Memory B cell (primary cell): Measurements from ENCODE around the gene ENOPH1.
"Not testable (repeated sequence)": the region's sequence is repeated elsewhere in the genome, so short reads cannot be mapped to it uniquely, and the experiment has no call there.

Experiments
- ATAC-seq: fragments of 150-1000 bp; cut with Tn5 transposase; 2 replicates; pipeline ENCODE4 v1.10.0; 2021; ENCODE audit warnings: low read depth, mild to moderate bottlenecking, moderate library complexity
- DNase-seq, 2 donors: peaks; one replicate each; pipeline ENCODE4 v3.0.0; 2022; ENCODE audit warnings: low spot score in 2 of 2
- H3K27ac Mint-ChIP-seq: one replicate; pipeline ENCODE4 v1.8.0; 2022; ENCODE audit warnings: mild to moderate bottlenecking, moderate library complexity, mixed read lengths
- H3K27me3 Mint-ChIP-seq: one replicate; pipeline ENCODE4 v1.8.0; 2022; ENCODE audit warnings: mixed read lengths
- H3K36me3 Mint-ChIP-seq: one replicate; pipeline ENCODE4 v1.8.0; 2022; ENCODE audit warnings: mild to moderate bottlenecking, mixed read lengths
- H3K4me1 Mint-ChIP-seq: one replicate; pipeline ENCODE4 v1.8.0; 2022; ENCODE audit warnings: mixed read lengths
- H3K4me3 Mint-ChIP-seq: one replicate; pipeline ENCODE4 v1.8.0; 2022; ENCODE audit warnings: mild to moderate bottlenecking, moderate library complexity, mixed read lengths
- H3K9me3 Mint-ChIP-seq: one replicate; pipeline ENCODE4 v1.8.0; 2022; ENCODE audit warnings: mixed read lengths

ENOPH1 gene

DNA sequence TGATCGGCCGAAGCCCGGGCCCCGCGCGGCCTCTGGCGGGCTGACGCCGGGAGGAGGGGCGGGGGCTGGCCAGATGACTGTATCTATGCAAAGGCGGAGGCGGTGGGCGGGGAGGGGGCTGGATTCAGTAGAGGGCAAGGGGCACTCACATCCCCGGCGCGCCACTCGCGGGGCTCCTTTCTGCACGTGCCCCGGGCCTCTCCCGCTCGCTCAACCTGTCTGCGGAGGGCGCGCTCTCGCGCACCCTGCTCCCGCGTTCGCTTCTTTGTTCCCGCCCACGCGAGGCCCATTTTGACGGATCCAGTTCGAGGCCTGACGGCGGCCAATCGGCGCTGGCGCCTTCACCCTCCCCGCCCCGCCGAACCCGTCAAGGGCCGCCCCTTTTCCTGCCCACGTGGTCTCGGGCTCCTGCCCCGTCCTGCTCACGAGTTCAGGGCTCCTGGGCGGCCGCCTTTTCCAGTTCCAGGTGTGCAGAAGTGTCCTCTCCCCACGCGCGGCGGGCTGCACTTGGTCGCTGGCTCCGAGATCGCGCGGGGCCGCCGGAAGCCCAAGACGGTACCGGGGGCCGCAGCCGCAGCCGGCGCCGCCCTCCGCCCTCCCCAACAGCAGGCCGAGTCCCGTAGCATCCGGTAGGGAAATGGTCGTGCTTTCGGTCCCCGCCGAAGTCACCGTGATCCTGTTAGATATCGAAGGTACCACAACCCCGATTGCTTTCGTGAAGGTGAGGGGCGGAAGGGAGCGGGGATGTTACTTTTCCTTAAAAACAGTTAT lies at the start of gene ENOPH1, which contains the start of gene HNRNPDL:
Gene ENOPH1 (plus strand): TSS at position 398 of the 771 bp plus-strand sequence. CDS start 240 bp downstream, at position 638.
Gene HNRNPDL (minus strand): TSS at position 270 of the 771 bp plus-strand sequence. CDS start 772 bp downstream, outside the sequence.
- Mint-ChIP-seq H3K36me3 (peaks cover 17% of the 10 kb centered on the region), H3K27ac (peak within 1 kb of the TSS; percentile 96), H3K4me3 (peak within 1 kb of the TSS; percentile 98), H3K9me3 (no peaks in the 10 kb centered on the region), H3K4me1 (peaks cover 22% of the 10 kb centered on the region), H3K27me3 (no peaks in the 10 kb centered on the region)
- ATAC-seq (peak; percentile 69), DNase-seq (peak; percentile 94 to 95)

GRCh38 chr4:82380831-82381230 lies 49.6 kb upstream of the ENOPH1 start:
- H3K4me3 Mint-ChIP-seq, result no peak overlapping the region
- peaks cover 12% of the 10 kb centered on the region for H3K4me1 Mint-ChIP-seq
- H3K27ac Mint-ChIP-seq, result no peak overlapping the region
- ATAC-seq (no peak), DNase-seq (no peak)
- H3K27me3 Mint-ChIP-seq, result peaks cover 2% of the 10 kb centered on the region
- peaks cover 3% of the 10 kb centered on the region for H3K9me3 Mint-ChIP-seq
- peaks cover 9% of the 10 kb centered on the region for H3K36me3 Mint-ChIP-seq

DNA sequence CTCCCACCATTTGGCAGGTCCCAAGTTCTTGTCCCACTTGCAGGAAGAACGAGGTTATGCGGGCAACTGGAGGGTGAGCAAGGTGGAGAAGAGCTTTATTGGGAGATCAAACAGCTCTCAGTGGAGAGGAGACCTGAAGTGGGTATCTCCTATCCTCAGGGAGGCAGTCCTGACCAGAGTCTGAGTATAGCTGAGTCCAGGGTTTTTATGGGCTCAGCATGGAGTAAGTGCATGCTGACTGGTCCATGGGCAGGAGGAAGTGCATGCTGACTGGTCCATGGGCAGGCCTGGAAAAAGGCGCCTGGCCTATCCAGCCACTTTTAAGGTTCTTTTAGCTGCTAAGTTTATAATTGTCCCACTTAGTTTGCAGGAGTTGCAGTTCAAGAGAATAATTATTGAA lies 49.2 kb upstream of the ENOPH1 start:
- Mint-ChIP-seq H3K27me3 (peaks cover 3% of the 10 kb centered on the region), H3K4me1 (peaks cover 9% of the 10 kb centered on the region), H3K4me3 (no peak overlapping the region), H3K36me3 (peaks cover 11% of the 10 kb centered on the region), H3K9me3 (peaks cover 4% of the 10 kb centered on the region), H3K27ac (no peak overlapping the region)
- DNase-seq, result no peak
- no peak for ATAC-seq

DNA sequence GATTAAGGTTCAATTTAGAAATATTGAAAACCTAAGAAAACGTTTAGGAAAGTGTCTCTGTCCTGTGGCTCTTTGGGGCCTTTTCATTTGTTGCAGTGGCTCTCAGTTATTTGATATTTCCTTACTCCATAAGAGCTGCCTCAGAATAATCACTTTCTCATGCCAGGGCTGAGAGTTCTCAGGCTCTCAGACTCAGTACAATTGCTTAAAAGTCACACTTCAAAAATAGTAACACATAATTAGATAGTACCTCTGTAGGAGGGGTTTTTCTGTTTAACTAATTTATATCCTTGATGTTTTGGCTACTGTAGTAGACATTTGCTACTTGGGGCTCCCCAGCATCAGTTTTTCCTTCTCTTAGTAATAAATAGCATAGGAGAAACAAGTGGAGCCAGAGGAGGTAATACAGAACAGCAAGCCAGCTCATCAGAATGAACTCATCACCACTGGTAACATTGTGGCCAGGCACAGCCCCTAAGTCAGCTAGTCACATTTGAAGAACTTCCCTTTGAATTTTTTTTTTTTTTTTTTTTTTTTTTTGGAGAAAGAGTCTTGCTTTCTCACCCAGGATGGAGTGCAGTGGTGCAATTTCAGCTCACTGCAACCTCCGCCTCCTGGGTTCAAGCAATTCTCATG lies 48.6 kb upstream of the ENOPH1 start:
- Mint-ChIP-seq H3K4me3 (no peak overlapping the region), H3K9me3 (peaks cover 4% of the 10 kb centered on the region), H3K36me3 (peaks cover 11% of the 10 kb centered on the region), H3K4me1 (peaks cover 6% of the 10 kb centered on the region), H3K27ac (no peak overlapping the region), H3K27me3 (peaks cover 3% of the 10 kb centered on the region)
- DNase-seq, result no peak
- no peak for ATAC-seq

- no peak overlapping the region for H3K4me3 Mint-ChIP-seq
- ATAC-seq, result peak; percentile 58
- H3K27me3 Mint-ChIP-seq, result peaks cover 3% of the 10 kb centered on the region
- H3K9me3 Mint-ChIP-seq, result peaks cover 4% of the 10 kb centered on the region
- peaks cover 9% of the 10 kb centered on the region for H3K36me3 Mint-ChIP-seq
- H3K4me1 Mint-ChIP-seq, result peaks cover 6% of the 10 kb centered on the region
- no peak overlapping the region for H3K27ac Mint-ChIP-seq
- DNase-seq, result no peak
These were observed 47.6 kb upstream of the ENOPH1 start for GRCh38 chr4:82382751-82383150.

- not testable (repeated sequence) for H3K4me3 Mint-ChIP-seq, H3K27ac Mint-ChIP-seq, ATAC-seq, H3K36me3 Mint-ChIP-seq, H3K9me3 Mint-ChIP-seq, H3K4me1 Mint-ChIP-seq, H3K27me3 Mint-ChIP-seq, DNase-seq
These were observed 44.1 kb upstream of the ENOPH1 start for GRCh38 chr4:82386312-82386711.

GRCh38 chr4:82388405-82388804 lies 42.0 kb upstream of the ENOPH1 start:
- Mint-ChIP-seq H3K27me3 (peaks cover 3% of the 10 kb centered on the region), H3K27ac (no peak overlapping the region), H3K36me3 (peaks cover 3% of the 10 kb centered on the region), H3K9me3 (peaks cover 4% of the 10 kb centered on the region), H3K4me1 (peaks cover 2% of the 10 kb centered on the region), H3K4me3 (no peak overlapping the region)
- no peak for DNase-seq
- ATAC-seq, result no peak

DNA sequence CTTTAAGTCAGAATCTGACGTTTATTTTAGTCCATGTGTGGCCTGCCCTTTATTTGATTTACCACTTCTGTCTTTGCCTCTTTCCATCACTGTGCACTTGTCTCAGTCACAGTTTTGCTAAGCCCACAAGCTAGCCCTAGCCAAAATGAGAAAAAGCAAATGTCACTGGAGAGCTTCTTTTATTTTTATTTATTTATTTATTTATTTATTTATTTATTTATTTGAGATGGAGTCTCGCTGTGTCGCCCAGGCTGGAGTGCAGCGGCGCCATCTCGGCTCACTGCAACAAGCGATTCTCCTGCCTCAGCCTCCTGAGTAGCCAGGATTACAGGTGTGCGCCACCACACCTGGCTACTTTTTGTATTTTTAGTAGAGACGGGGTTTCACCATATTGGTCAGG lies 40.3 kb upstream of the ENOPH1 start:
- DNase-seq, H3K36me3 Mint-ChIP-seq, ATAC-seq, H3K27me3 Mint-ChIP-seq, H3K4me1 Mint-ChIP-seq, H3K27ac Mint-ChIP-seq, H3K9me3 Mint-ChIP-seq, H3K4me3 Mint-ChIP-seq: not testable (repeated sequence)

- no peaks in the 10 kb centered on the region for H3K9me3 Mint-ChIP-seq
- H3K27me3 Mint-ChIP-seq, result no peaks in the 10 kb centered on the region
- no peak for DNase-seq
- ATAC-seq, result no peak
- H3K27ac Mint-ChIP-seq, result no peak overlapping the region
- H3K4me3 Mint-ChIP-seq, result no peak overlapping the region
- no peaks in the 10 kb centered on the region for H3K36me3 Mint-ChIP-seq
- no peaks in the 10 kb centered on the region for H3K4me1 Mint-ChIP-seq
These were observed 35.5 kb upstream of the ENOPH1 start for GRCh38 chr4:82394896-82395295.

GRCh38 chr4:82397527-82397926 lies 32.9 kb upstream of the ENOPH1 start:
- ATAC-seq (no peak), DNase-seq (no peak)
- no peaks in the 10 kb centered on the region for H3K36me3 Mint-ChIP-seq
- no peaks in the 10 kb centered on the region for H3K9me3 Mint-ChIP-seq
- H3K27ac Mint-ChIP-seq, result no peak overlapping the region
- H3K4me3 Mint-ChIP-seq, result no peak overlapping the region
- H3K4me1 Mint-ChIP-seq, result no peaks in the 10 kb centered on the region
- H3K27me3 Mint-ChIP-seq, result peaks cover 5% of the 10 kb centered on the region

DNA sequence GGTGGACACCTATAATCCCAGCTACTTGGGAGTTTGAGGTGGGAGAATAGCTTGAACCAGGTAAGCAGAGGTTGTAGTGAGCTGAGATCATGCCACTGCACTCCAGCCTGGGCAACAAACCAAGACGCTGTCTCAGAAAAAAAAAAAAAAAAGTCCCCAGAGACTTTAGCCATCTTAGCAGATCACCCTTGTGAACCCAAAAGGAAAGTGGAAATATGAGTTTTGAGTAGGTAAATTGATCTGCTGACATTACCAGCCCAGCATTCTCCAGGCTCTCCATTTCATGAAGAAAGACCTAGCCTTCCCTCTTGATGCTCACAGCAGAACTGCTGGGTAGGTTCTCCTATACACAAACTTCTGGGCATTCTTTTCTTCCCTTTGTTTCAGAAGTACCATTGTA lies 32.1 kb upstream of the ENOPH1 start:
- DNase-seq (no peak), ATAC-seq (no peak)
- H3K4me1 Mint-ChIP-seq, result no peaks in the 10 kb centered on the region
- no peak overlapping the region for H3K4me3 Mint-ChIP-seq
- peaks cover 5% of the 10 kb centered on the region for H3K27me3 Mint-ChIP-seq
- no peaks in the 10 kb centered on the region for H3K36me3 Mint-ChIP-seq
- H3K27ac Mint-ChIP-seq, result no peak overlapping the region
- no peaks in the 10 kb centered on the region for H3K9me3 Mint-ChIP-seq

DNA sequence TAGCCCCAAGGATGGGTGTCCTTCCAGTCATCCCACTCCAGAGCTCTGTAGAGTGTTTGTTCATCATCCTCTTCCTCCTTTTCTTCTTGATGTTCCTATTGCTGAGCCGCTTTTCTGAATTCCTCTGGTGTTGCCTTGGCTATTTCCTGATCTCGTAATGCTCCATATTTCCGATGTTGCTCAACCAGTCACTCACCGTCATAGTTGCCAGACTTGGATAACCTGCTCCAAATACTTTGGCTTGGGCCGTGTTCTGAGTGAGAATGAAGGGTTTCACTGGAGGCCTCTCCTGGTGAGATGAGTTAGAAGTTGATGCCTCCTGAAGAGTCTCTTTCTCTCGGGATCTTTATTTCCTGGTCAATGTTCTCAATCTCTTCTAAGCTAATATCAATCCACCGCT lies 28.8 kb upstream of the ENOPH1 start:
- ATAC-seq, result no peak

DNA sequence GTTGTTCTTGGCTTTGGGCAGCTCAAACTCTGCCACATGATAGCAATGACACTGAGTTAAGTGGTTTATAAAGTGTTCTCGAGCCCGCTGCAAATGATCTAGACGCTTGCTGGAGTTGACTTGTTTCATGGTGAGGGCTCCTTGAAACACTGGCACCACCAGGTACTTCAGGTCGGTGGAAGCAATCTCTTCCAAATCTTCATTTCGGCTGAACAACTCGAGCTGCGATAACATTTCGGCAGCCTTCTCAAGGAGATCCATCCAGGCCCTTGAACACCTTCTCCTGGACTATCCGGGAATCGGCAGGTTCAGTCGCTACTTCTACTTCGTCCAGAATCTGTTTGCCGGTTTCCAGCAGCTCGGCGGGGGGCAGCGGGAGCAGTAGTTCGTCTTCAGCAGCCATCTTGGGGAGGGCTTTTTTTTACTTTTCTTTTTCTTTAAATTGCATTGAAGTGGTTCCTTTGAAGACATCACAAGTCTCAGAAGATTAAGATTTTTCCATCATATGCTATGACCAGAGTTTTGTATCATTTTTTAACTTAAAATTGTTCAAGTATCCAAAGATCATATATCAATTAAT lies 28.1 kb upstream of the ENOPH1 start:
- Mint-ChIP-seq H3K27me3 (peaks cover 5% of the 10 kb centered on the region), H3K4me1 (no peaks in the 10 kb centered on the region), H3K9me3 (no peaks in the 10 kb centered on the region), H3K27ac (no peak overlapping the region), H3K4me3 (no peak overlapping the region), H3K36me3 (no peaks in the 10 kb centered on the region)
- no peak for DNase-seq
- no peak for ATAC-seq

More for the DNA sequence above, 28.8 kb upstream of the ENOPH1 start:
- H3K36me3 Mint-ChIP-seq, result no peaks in the 10 kb centered on the region
- DNase-seq, result no peak
- H3K9me3 Mint-ChIP-seq, result no peaks in the 10 kb centered on the region
- H3K27ac Mint-ChIP-seq, result no peak overlapping the region
- H3K27me3 Mint-ChIP-seq, result peaks cover 5% of the 10 kb centered on the region
- no peaks in the 10 kb centered on the region for H3K4me1 Mint-ChIP-seq
- no peak overlapping the region for H3K4me3 Mint-ChIP-seq

DNA sequence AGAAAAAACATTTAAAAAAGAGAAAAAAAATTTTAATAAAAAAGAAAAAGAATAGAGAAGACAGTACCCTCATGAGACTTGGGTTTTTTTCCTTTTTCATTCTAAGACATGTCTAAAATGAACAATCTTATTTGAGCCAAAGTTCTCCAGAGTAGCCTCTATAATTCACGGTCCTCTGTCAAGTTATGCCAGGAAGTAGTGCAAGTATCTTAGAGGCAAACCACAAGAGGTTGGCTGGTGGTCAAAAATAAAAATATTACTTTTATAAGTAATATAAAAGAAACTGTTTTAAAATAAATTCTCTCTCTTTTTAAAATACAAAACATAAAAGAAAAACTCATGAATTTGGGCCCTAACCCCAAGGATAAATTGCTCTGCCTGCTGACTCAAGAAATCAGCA lies 26.7 kb upstream of the ENOPH1 start:
- H3K27me3 Mint-ChIP-seq, result peaks cover 5% of the 10 kb centered on the region
- no peaks in the 10 kb centered on the region for H3K36me3 Mint-ChIP-seq
- no peaks in the 10 kb centered on the region for H3K9me3 Mint-ChIP-seq
- H3K4me1 Mint-ChIP-seq, result no peaks in the 10 kb centered on the region
- no peak overlapping the region for H3K27ac Mint-ChIP-seq
- ATAC-seq, result no peak
- DNase-seq, result no peak
- no peak overlapping the region for H3K4me3 Mint-ChIP-seq
